Suprapubic skin (tissue), 4 donors: ENCODE results near the gene ARHGAP42.

Source experiments
- CTCF ChIP-seq, 2 donors: fragments of 200-600 bp in 1 of 2; fragments of 450-650 bp in 1 of 2; sonication (generic) in 1 of 2; IDR thresholded peaks; one replicate each; pipeline ENCODE4 v1.5.1; 2016 to 2019; ENCODE audit warnings: antibody characterized with exemption in 2 of 2, mild to moderate bottlenecking in 1 of 2, moderate library complexity in 1 of 2
- EP300 ChIP-seq: sonication (generic); formaldehyde crosslinking; IDR thresholded peaks from one replicate; pipeline ENCODE4 v1.6.1; 2017; ENCODE audit warnings: antibody characterized with exemption
- POLR2A ChIP-seq, 2 donors: fragments of 450-650 bp; IDR thresholded peaks; one replicate each; pipeline ENCODE4 v1.6.1; 2017; ENCODE audit warnings: antibody characterized with exemption in 2 of 2, mild to moderate bottlenecking in 2 of 2, moderate library complexity in 2 of 2
- POLR2AphosphoS5 ChIP-seq, 3 donors: sonication (generic); formaldehyde crosslinking; IDR thresholded peaks; one replicate each; pipeline ENCODE4 v1.6.1; 2017; ENCODE audit warnings: antibody characterized with exemption in 3 of 3

- no peak for TF ChIP-seq POLR2AphosphoS5 (IDR thresholded peaks at IDR 0.05)
- no peak for TF ChIP-seq CTCF (IDR thresholded peaks at IDR 0.05)
- no peak for TF ChIP-seq POLR2A (IDR thresholded peaks at IDR 0.05)
- no peak for TF ChIP-seq EP300
Measured at GRCh38 chr11:100875521-100875869, 188.4 kb downstream of the ARHGAP42 start.
